Measurements from ENCODE around the gene STX1B. TPM values are rescaled to one million over a fixed set of nuclear protein-coding genes. Genes with fewer than 3 reads are reported as not detected.

STX1B gene
- total RNA-seq, 6 experiments from 2014 or later = 6.7 to 9.9 (median 7.1) TPM

GRCh38 chr16:30987581-30988190, 22.8 kb downstream of the STX1B start:
- no peak for TF ChIP-seq CTCF (IDR thresholded peaks at IDR 0.05)
- no peak overlapping the region for H3K4me3 Mint-ChIP-seq
- 0 out of 2 replicates have a peak, but pooled peaks cover 4% of the 10 kb centered on the region for H3K36me3 Mint-ChIP-seq (ENCODE audit: low read depth)
- peaks cover 12% of the 10 kb centered on the region for H3K27me3 Mint-ChIP-seq (ENCODE audit: insufficient read depth)
- no peak for DNase-seq
- H3K9me3 Mint-ChIP-seq = no peaks in the 10 kb centered on the region
- no peak overlapping the region for H3K27ac Mint-ChIP-seq
- H3K4me1 Mint-ChIP-seq (ENCODE audit: low read depth) = peaks cover 19% of the 10 kb centered on the region

DNA sequence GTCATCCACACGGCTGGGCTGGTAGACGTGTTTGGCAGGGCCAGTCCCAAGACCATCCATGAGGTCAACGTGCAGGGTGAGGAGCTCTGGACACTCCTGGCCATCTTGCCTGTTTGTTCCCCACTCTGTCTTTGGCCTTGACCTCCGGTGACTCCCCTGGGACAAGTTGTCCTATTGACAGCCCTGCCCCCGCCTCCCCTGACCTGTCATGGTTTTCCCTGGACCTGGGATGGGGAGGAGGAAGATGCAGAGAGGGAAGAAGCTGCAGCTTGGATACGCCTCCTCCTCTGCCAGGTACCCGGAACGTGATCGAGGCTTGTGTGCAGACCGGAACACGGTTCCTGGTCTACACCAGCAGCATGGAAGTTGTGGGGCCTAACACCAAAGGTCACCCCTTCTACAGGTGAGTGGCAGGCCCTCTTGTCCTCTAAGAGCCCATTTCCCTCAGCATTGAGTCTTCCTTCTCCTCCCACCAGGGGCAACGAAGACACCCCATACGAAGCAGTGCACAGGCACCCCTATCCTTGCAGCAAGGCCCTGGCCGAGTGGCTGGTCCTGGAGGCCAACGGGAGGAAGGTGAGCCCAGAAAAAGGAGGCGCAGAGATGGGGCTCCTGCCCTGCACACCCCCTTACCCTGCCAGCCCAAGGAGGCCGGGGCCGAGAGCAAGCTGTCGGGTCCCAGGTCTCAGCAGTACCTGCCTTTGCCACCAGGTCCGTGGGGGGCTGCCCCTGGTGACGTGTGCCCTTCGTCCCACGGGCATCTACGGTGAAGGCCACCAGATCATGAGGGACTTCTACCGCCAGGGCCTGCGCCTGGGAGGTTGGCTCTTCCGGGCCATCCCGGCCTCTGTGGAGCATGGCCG, 24.1 kb downstream of the STX1B start:
- Mint-ChIP-seq H3K36me3 (ENCODE audit: low read depth) (0 out of 2 replicates have a peak, but pooled peaks cover 4% of the 10 kb centered on the region), H3K9me3 (no peaks in the 10 kb centered on the region), H3K27ac (peak overlapping the region; percentile 61; the same call in 1 of the 2 replicates), H3K4me3 (peak overlapping the region; percentile 11; the same call in 1 of the 2 replicates), H3K27me3 (ENCODE audit: insufficient read depth) (peaks cover 17% of the 10 kb centered on the region), H3K4me1 (ENCODE audit: low read depth) (peaks cover 21% of the 10 kb centered on the region)
- peak; percentile 45 for TF ChIP-seq CTCF (IDR thresholded peaks at IDR 0.05)
- DNase-seq = no peak

DNA sequence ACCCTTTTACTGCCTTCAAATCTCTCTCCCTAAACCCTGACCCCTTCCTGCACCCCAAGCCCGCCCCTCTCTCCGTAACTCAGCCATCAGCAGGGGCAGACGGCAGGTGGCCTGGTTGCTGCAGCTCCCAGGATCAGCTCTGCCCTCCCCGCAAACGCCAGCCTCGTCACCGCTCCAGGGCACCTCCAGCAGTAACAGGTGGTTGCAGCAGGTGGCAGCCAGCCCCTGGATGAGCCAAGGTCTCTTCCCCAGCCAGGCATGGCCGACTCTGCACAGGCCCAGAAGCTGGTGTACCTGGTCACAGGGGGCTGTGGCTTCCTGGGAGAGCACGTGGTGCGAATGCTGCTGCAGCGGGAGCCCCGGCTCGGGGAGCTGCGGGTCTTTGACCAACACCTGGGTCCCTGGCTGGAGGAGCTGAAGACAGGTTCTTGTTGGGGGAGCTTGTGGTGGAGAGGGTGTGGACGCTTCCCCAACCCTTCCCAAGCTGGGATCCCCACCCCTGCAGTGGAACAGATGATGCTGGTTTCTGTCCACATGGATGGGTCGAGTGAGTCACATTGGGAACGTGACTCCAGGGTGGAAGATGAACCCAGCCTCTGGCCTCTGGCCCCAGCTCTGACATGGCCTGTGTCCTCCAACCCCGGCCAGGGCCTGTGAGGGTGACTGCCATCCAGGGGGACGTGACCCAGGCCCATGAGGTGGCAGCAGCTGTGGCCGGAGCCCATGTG, 24.9 kb downstream of the STX1B start:
- peaks cover 17% of the 10 kb centered on the region for H3K27me3 Mint-ChIP-seq (ENCODE audit: insufficient read depth)
- no peak for TF ChIP-seq CTCF (IDR thresholded peaks at IDR 0.05)
- peak; percentile 12 for DNase-seq
- peak overlapping the region; percentile 80 for H3K4me3 Mint-ChIP-seq
- no peaks in the 10 kb centered on the region for H3K9me3 Mint-ChIP-seq
- H3K4me1 Mint-ChIP-seq (ENCODE audit: low read depth) = peaks cover 21% of the 10 kb centered on the region
- H3K36me3 Mint-ChIP-seq (ENCODE audit: low read depth) = no peaks in the 10 kb centered on the region
- H3K27ac Mint-ChIP-seq = peak overlapping the region; percentile 61

- Mint-ChIP-seq H3K4me3 (peak within 1 kb of the TSS; percentile 80), H3K27me3 (ENCODE audit: insufficient read depth) (peaks cover 17% of the 10 kb centered on the region), H3K36me3 (ENCODE audit: low read depth) (no peaks in the 10 kb centered on the region), H3K4me1 (ENCODE audit: low read depth) (peaks cover 21% of the 10 kb centered on the region), H3K27ac (peak within 1 kb of the TSS; percentile 61), H3K9me3 (no peaks in the 10 kb centered on the region)
- peak; percentile 99 for TF ChIP-seq CTCF (IDR thresholded peaks at IDR 0.05)
- peak; percentile 76 for DNase-seq
Measured at GRCh38 chr16:30984669-30985400, 25.6 kb downstream of the STX1B start, which contains the start of gene HSD3B7. HSD3B7 (plus strand) TSS chr16:30985207; CDS start chr16:30985659, 452 bp downstream.
